ENCODE data around the gene CUL4A.
"Not testable (repeated sequence)": the region's sequence is repeated elsewhere in the genome, so short reads cannot be mapped to it uniquely, and the experiment has no call there.

The CUL4A gene

GRCh38 chr13:113243847-113244246 lies 34.4 kb downstream of the CUL4A start:
- Histone ChIP-seq H3K4me2 (ENCODE audit: insufficient read depth, low read length, poor library complexity, severe bottlenecking) (no peak overlapping the region), H3K9me3 (replicated peaks in 1 of 2; ENCODE audit: control insufficient read depth in 2 of 2, insufficient read depth in 1 of 2, low read depth in 1 of 2, low read length in 2 of 2) (peaks cover 0 to 2% of the 10 kb centered on the region in 2 donors), H3K4me3 (ENCODE audit: low read length in 2 of 2) (no peak overlapping the region), H3K79me1 (ENCODE audit: low read depth, low read length) (no peaks in the 10 kb centered on the region), H3K27me3 (ENCODE audit: control insufficient read depth in 3 of 3, insufficient read depth in 3 of 3, low read depth in 1 of 3, low read length in 3 of 3) (no peaks in the 10 kb centered on the region), H3K27ac (replicated peaks; ENCODE audit: low read length) (no peak overlapping the region), H3K18ac (ENCODE audit: low read length) (no peak overlapping the region), H2BK12ac (ENCODE audit: low read length) (no peak overlapping the region), H2BK120ac (ENCODE audit: low read depth, low read length) (no peak overlapping the region), H2AFZ (ENCODE audit: low read length) (no peak overlapping the region), H3K4ac (ENCODE audit: low read length) (no peak overlapping the region), H2BK15ac (ENCODE audit: low read length) (no peak overlapping the region), H2BK5ac (ENCODE audit: low read length) (no peak overlapping the region), H3K9ac (ENCODE audit: low read depth, low read length, poor library complexity) (no peak overlapping the region), H2AK5ac (ENCODE audit: low read depth, low read length) (no peak overlapping the region), H3K4me1 (ENCODE audit: control insufficient read depth in 2 of 2, insufficient read depth in 1 of 2, low read depth in 1 of 2, low read length in 2 of 2) (no peaks in the 10 kb centered on the region), H3K14ac (ENCODE audit: low read length) (no peak overlapping the region), H4K91ac (ENCODE audit: low read depth, low read length, poor library complexity) (no peak overlapping the region), H3K23ac (ENCODE audit: low read depth, low read length, poor library complexity) (no peak overlapping the region), H3K36me3 (replicated peaks in 1 of 2; ENCODE audit: control insufficient read depth in 2 of 2, insufficient read depth in 2 of 2, low read length in 2 of 2) (peaks cover 42 to 99% of the 10 kb centered on the region in 2 donors), H4K8ac (ENCODE audit: low read depth, low read length) (no peak overlapping the region)
- WGBS, 2 donors (ENCODE audit: extremely low coverage in 2 of 2, insufficient read length in 2 of 2, insufficient replicate concordance in 1 of 2) = no CpG with 5 or more reads among the region's 6 CpGs
- DNase-seq (ENCODE audit: low spot score) = no peak

- Histone ChIP-seq H3K27me3 (ENCODE audit: control insufficient read depth in 3 of 3, insufficient read depth in 3 of 3, low read depth in 1 of 3, low read length in 3 of 3) (no peaks in the 10 kb centered on the region), H2BK120ac (ENCODE audit: low read depth, low read length) (no peak overlapping the region), H3K9ac (ENCODE audit: low read depth, low read length, poor library complexity) (no peak overlapping the region), H3K4me3 (ENCODE audit: low read length in 2 of 2) (no peak overlapping the region), H2AK5ac (ENCODE audit: low read depth, low read length) (no peak overlapping the region), H2AFZ (ENCODE audit: low read length) (no peak overlapping the region), H2BK15ac (ENCODE audit: low read length) (no peak overlapping the region), H4K91ac (ENCODE audit: low read depth, low read length, poor library complexity) (no peak overlapping the region), H3K4me2 (ENCODE audit: insufficient read depth, low read length, poor library complexity, severe bottlenecking) (no peak overlapping the region), H3K27ac (replicated peaks; ENCODE audit: low read length) (no peak overlapping the region), H3K36me3 (replicated peaks in 1 of 2; ENCODE audit: control insufficient read depth in 2 of 2, insufficient read depth in 2 of 2, low read length in 2 of 2) (peaks cover 45 to 99% of the 10 kb centered on the region in 2 donors), H3K18ac (ENCODE audit: low read length) (no peak overlapping the region), H3K14ac (ENCODE audit: low read length) (no peak overlapping the region), H2BK5ac (ENCODE audit: low read length) (no peak overlapping the region), H2BK12ac (ENCODE audit: low read length) (no peak overlapping the region), H3K23ac (ENCODE audit: low read depth, low read length, poor library complexity) (no peak overlapping the region), H3K4ac (ENCODE audit: low read length) (no peak overlapping the region), H3K79me1 (ENCODE audit: low read depth, low read length) (peaks cover 2% of the 10 kb centered on the region), H4K8ac (ENCODE audit: low read depth, low read length) (no peak overlapping the region), H3K9me3 (replicated peaks in 1 of 2; ENCODE audit: control insufficient read depth in 2 of 2, insufficient read depth in 1 of 2, low read depth in 1 of 2, low read length in 2 of 2) (no peaks in the 10 kb centered on the region), H3K4me1 (ENCODE audit: control insufficient read depth in 2 of 2, insufficient read depth in 1 of 2, low read depth in 1 of 2, low read length in 2 of 2) (no peaks in the 10 kb centered on the region)
- WGBS, 2 donors (ENCODE audit: extremely low coverage in 2 of 2, insufficient read length in 2 of 2, insufficient replicate concordance in 1 of 2) = no CpG with 5 or more reads among the region's 10 CpGs
- no peak for DNase-seq (ENCODE audit: low spot score)
Measured at GRCh38 chr13:113245849-113246796, 36.7 kb downstream of the CUL4A start.

- peaks cover 43 to 100% of the 10 kb centered on the region in 2 donors for H3K36me3 ChIP-seq (replicated peaks in 1 of 2; ENCODE audit: control insufficient read depth in 2 of 2, insufficient read depth in 2 of 2, low read length in 2 of 2)
- peaks cover 2% of the 10 kb centered on the region for H3K79me1 ChIP-seq (ENCODE audit: low read depth, low read length)
- no peaks in the 10 kb centered on the region for H3K27me3 ChIP-seq (ENCODE audit: control insufficient read depth in 3 of 3, insufficient read depth in 3 of 3, low read depth in 1 of 3, low read length in 3 of 3)
- H4K91ac ChIP-seq (ENCODE audit: low read depth, low read length, poor library complexity) = no peak overlapping the region
- H2AK5ac ChIP-seq (ENCODE audit: low read depth, low read length) = no peak overlapping the region
- no CpG with 5 or more reads among the region's 11 CpGs for WGBS, 2 donors (ENCODE audit: extremely low coverage in 2 of 2, insufficient read length in 2 of 2, insufficient replicate concordance in 1 of 2)
- H2AFZ ChIP-seq (ENCODE audit: low read length) = no peak overlapping the region
- no peak overlapping the region for H2BK15ac ChIP-seq (ENCODE audit: low read length)
- H3K4me3 ChIP-seq (ENCODE audit: low read length in 2 of 2) = no peak overlapping the region
- H2BK120ac ChIP-seq (ENCODE audit: low read depth, low read length) = no peak overlapping the region
- peaks cover 3 to 4% of the 10 kb centered on the region in 2 donors for H3K9me3 ChIP-seq (replicated peaks in 1 of 2; ENCODE audit: control insufficient read depth in 2 of 2, insufficient read depth in 1 of 2, low read depth in 1 of 2, low read length in 2 of 2)
- H3K18ac ChIP-seq (ENCODE audit: low read length) = no peak overlapping the region
- H3K9ac ChIP-seq (ENCODE audit: low read depth, low read length, poor library complexity) = no peak overlapping the region
- no peak overlapping the region for H3K4ac ChIP-seq (ENCODE audit: low read length)
- H4K8ac ChIP-seq (ENCODE audit: low read depth, low read length) = no peak overlapping the region
- no peak for DNase-seq (ENCODE audit: low spot score)
- no peak overlapping the region for H2BK12ac ChIP-seq (ENCODE audit: low read length)
- no peak overlapping the region for H2BK5ac ChIP-seq (ENCODE audit: low read length)
- H3K27ac ChIP-seq (replicated peaks; ENCODE audit: low read length) = no peak overlapping the region
- H3K4me2 ChIP-seq (ENCODE audit: insufficient read depth, low read length, poor library complexity, severe bottlenecking) = no peak overlapping the region
- no peak overlapping the region for H3K14ac ChIP-seq (ENCODE audit: low read length)
- no peak overlapping the region for H3K23ac ChIP-seq (ENCODE audit: low read depth, low read length, poor library complexity)
- H3K4me1 ChIP-seq (ENCODE audit: control insufficient read depth in 2 of 2, insufficient read depth in 1 of 2, low read depth in 1 of 2, low read length in 2 of 2) = no peaks in the 10 kb centered on the region
Measured at GRCh38 chr13:113252516-113253095, 43.2 kb downstream of the CUL4A start.

DNA sequence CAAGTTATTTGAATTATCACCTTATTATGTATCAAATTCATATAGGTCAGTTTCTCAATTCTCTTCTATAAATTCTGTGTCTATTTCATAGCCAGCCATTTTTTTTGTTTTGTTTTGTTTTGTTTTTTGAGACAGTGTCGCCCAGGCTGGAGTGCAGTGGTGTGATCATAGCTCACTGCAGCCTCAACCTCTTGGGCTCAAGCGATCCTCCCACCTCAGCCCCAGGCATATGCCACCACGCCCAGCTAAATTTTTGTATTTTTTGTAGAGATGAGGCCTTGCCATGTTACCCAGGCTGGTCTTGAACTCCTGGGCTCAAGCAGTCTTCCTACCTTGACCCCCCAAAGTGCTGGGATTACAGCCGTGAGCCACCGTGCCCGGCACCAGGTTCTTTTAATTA lies 48.5 kb downstream of the CUL4A start:
- not testable (repeated sequence) for H2BK15ac ChIP-seq (ENCODE audit: low read length); H3K4me3 ChIP-seq (ENCODE audit: low read length in 2 of 2); H3K27me3 ChIP-seq (ENCODE audit: control insufficient read depth in 3 of 3, insufficient read depth in 3 of 3, low read depth in 1 of 3, low read length in 3 of 3); H3K18ac ChIP-seq (ENCODE audit: low read length); H4K91ac ChIP-seq (ENCODE audit: low read depth, low read length, poor library complexity); H3K14ac ChIP-seq (ENCODE audit: low read length); H3K4ac ChIP-seq (ENCODE audit: low read length); H3K9me3 ChIP-seq (replicated peaks in 1 of 2; ENCODE audit: control insufficient read depth in 2 of 2, insufficient read depth in 1 of 2, low read depth in 1 of 2, low read length in 2 of 2); H2BK120ac ChIP-seq (ENCODE audit: low read depth, low read length); H3K79me1 ChIP-seq (ENCODE audit: low read depth, low read length); H3K27ac ChIP-seq (replicated peaks; ENCODE audit: low read length); H3K23ac ChIP-seq (ENCODE audit: low read depth, low read length, poor library complexity); H3K9ac ChIP-seq (ENCODE audit: low read depth, low read length, poor library complexity); H2BK5ac ChIP-seq (ENCODE audit: low read length); H3K4me2 ChIP-seq (ENCODE audit: insufficient read depth, low read length, poor library complexity, severe bottlenecking); H2AK5ac ChIP-seq (ENCODE audit: low read depth, low read length); H2AFZ ChIP-seq (ENCODE audit: low read length); DNase-seq (ENCODE audit: low spot score); H4K8ac ChIP-seq (ENCODE audit: low read depth, low read length); H2BK12ac ChIP-seq (ENCODE audit: low read length); H3K4me1 ChIP-seq (ENCODE audit: control insufficient read depth in 2 of 2, insufficient read depth in 1 of 2, low read depth in 1 of 2, low read length in 2 of 2)
- no CpG with 5 or more reads among the region's 6 CpGs for WGBS, 2 donors (ENCODE audit: extremely low coverage in 2 of 2, insufficient read length in 2 of 2, insufficient replicate concordance in 1 of 2)
- peaks cover 31 to 95% of the 10 kb centered on the region in 2 donors for H3K36me3 ChIP-seq (replicated peaks in 1 of 2; ENCODE audit: control insufficient read depth in 2 of 2, insufficient read depth in 2 of 2, low read length in 2 of 2)
